ENCODE data around the gene CFAP77. TPM values are rescaled to one million over a fixed set of nuclear protein-coding genes. Genes with fewer than 3 reads are reported as not detected.

Gene CFAP77
- total RNA-seq, 1 donor from 2014 or later = not detected

DNA sequence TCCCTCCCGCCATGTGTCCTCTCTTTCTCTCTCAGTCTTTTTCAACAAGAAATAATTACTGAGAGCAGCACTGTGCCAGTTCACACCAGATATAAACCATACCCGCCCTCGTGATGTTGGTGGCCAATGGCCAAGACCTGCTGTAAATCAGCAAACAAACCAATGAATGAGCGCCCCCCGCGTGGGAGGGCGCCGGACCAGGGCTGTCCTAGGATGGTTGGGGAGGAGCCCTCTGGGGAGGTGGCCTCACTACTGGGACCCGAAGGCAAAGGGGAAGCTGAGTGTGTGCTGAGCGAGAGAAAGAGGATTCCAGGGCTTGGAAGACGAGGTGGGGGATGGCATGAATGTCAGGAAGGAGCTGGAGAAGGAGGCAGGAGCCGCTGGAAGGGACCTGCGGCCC, 121.2 kb downstream of the CFAP77 start:
- intact Hi-C loops (cut with DNase I) = no loop called here
- TF ChIP-seq, protein P1, sequence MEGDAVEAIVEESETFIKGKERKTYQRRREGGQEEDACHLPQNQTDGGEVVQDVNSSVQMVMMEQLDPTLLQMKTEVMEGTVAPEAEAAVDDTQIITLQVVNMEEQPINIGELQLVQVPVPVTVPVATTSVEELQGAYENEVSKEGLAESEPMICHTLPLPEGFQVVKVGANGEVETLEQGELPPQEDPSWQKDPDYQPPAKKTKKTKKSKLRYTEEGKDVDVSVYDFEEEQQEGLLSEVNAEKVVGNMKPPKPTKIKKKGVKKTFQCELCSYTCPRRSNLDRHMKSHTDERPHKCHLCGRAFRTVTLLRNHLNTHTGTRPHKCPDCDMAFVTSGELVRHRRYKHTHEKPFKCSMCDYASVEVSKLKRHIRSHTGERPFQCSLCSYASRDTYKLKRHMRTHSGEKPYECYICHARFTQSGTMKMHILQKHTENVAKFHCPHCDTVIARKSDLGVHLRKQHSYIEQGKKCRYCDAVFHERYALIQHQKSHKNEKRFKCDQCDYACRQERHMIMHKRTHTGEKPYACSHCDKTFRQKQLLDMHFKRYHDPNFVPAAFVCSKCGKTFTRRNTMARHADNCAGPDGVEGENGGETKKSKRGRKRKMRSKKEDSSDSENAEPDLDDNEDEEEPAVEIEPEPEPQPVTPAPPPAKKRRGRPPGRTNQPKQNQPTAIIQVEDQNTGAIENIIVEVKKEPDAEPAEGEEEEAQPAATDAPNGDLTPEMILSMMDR (IDR thresholded peaks at IDR 0.05) = no peak
- no peak for TF ChIP-seq POLR2AphosphoS5 (IDR thresholded peaks at IDR 0.05; ENCODE audit: insufficient read depth in 1 of 2, low read depth in 1 of 2)
- no peak for TF ChIP-seq POLR2A (IDR thresholded peaks at IDR 0.05)
- H3K4me3 ChIP-seq = no peak overlapping the region
- no peak overlapping the region for H3K27ac ChIP-seq
- no peaks in the 10 kb centered on the region for H3K9me3 ChIP-seq
- H3K27me3 ChIP-seq = no peaks in the 10 kb centered on the region
- no peak for DNase-seq (ENCODE audit: extremely low spot score in 2 of 2)
- H3K4me1 ChIP-seq = no peaks in the 10 kb centered on the region
- no peaks in the 10 kb centered on the region for H3K36me3 ChIP-seq

DNA sequence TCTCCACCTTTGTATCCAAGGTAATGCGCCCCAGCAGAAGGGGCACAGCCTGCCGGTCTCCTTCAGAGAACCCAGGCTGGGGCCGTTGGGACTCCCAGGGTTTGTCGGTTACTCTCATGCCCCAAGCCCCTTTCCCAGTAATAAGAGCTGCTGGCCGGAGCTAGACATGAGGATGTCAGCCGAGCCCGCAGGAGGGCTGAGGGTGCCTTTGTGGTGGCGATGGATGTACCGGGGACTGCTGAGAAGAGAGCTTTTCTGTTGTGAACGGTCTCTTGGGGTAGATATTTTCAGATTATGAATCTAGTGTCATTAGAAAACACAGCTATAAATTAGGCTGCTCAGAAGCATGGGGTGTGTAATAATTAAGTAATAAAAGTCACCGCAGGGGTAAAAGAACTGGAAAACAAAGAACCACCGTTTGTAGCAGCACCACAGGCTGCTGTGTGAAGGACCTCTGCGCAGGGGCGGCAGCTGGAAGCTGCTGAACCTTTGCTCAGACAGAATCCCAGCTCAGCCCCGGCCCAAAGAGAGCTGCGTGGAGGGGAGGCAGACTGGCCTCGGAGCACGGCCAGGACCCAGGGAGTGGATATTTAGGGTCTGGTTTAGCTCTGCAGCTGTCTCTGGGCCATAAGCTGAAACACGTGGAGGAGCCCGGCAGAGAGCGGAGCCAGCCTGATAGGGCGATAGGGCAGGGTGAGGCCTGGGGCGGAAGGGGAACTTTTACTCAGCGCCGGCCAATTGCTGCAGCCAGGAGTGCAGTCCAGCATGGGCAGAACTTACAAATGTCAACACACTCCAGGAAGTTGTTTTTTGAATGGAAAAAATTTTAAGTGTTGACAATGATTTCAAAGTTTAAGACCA, 121.9 kb downstream of the CFAP77 start:
- no peaks in the 10 kb centered on the region for H3K4me1 ChIP-seq
- intact Hi-C loops (cut with DNase I) = no loop called here
- no peak overlapping the region for H3K4me3 ChIP-seq
- DNase-seq (ENCODE audit: extremely low spot score in 2 of 2) = no peak
- H3K27ac ChIP-seq = no peak overlapping the region
- H3K27me3 ChIP-seq = no peaks in the 10 kb centered on the region
- TF ChIP-seq POLR2AphosphoS5 (IDR thresholded peaks at IDR 0.05; ENCODE audit: insufficient read depth in 1 of 2, low read depth in 1 of 2) (no peak), POLR2A (IDR thresholded peaks at IDR 0.05) (no peak)
- TF ChIP-seq, protein P1 (IDR thresholded peaks at IDR 0.05) = no peak
- H3K9me3 ChIP-seq = no peaks in the 10 kb centered on the region
- H3K36me3 ChIP-seq = no peaks in the 10 kb centered on the region

DNA sequence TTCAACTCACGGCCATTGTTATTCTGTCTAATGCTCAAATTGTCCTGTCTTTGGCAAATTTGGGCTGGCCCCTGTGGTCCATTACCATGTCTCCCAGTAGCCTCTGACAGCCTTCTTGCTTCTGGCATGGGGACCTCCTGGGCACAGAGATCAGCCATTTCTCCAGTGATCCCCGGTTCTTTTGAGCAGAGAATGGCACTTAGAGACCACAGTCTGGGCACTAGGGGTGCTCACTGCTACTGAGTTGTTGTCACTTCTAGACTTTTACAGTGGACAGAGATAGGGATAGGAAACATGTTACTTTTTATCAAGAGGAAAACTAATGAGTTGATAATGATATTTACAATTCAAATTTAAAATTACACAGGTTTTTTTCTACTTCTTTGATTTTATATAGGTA, 124.8 kb downstream of the CFAP77 start:
- Histone ChIP-seq H3K36me3 (no peaks in the 10 kb centered on the region), H3K4me3 (no peak overlapping the region), H3K27ac (no peak overlapping the region), H3K9me3 (no peaks in the 10 kb centered on the region), H3K4me1 (no peaks in the 10 kb centered on the region), H3K27me3 (no peaks in the 10 kb centered on the region)
- TF ChIP-seq POLR2A (IDR thresholded peaks at IDR 0.05) (no peak), POLR2AphosphoS5 (IDR thresholded peaks at IDR 0.05; ENCODE audit: insufficient read depth in 1 of 2, low read depth in 1 of 2) (no peak)
- TF ChIP-seq, protein P1 (IDR thresholded peaks at IDR 0.05) = no peak
- no peak for DNase-seq (ENCODE audit: extremely low spot score in 2 of 2)
- intact Hi-C loops (cut with DNase I) = no loop called here

DNA sequence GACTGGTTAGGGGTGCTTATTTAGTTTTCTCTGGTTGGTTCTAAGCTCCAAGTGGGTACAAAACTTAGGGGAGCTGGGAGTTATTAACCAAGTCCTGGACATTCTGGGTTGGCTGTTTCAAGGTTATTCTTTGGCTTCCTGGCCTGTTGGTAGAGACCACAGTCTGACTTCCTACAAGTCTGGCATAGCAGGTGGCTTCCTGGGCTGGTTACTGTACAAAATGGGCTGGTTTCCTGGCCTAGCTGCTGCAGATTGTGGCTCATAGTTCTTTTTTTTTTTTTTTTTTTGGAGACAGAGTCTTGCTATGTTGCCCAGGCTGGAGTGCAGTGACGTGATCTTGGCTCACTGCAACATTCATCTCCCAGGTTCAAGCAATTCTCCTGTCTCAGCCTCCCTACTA, 126.1 kb downstream of the CFAP77 start:
- Histone ChIP-seq H3K27ac (no peak overlapping the region), H3K36me3 (no peaks in the 10 kb centered on the region), H3K4me1 (no peaks in the 10 kb centered on the region), H3K4me3 (no peak overlapping the region), H3K9me3 (no peaks in the 10 kb centered on the region), H3K27me3 (no peaks in the 10 kb centered on the region)
- no peak for DNase-seq (ENCODE audit: extremely low spot score in 2 of 2)
- TF ChIP-seq, protein P1 (IDR thresholded peaks at IDR 0.05) = no peak
- TF ChIP-seq POLR2A (IDR thresholded peaks at IDR 0.05) (no peak), POLR2AphosphoS5 (IDR thresholded peaks at IDR 0.05; ENCODE audit: insufficient read depth in 1 of 2, low read depth in 1 of 2) (no peak)
- intact Hi-C loops (cut with DNase I) = no loop called here

DNA sequence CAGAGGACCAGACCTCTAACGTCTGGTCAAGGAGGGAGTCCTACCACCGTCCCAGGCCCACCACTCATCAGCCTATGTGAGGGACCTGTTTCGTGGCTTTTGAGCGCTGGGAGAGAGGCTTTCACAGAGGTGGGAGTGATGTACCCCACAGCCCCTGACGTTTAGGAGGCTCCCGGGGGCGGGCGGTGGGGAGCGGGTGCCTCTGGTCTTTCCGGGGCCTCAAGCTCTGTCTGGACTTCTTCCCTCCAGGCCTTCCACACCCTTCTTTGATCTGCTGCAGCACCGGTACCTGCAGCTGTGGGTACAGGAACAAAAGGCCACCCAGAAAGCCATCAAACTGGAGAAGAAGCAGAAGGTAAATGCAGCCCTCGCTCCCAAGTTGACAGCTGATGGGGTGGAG, 127.3 kb downstream of the CFAP77 start:
- Histone ChIP-seq H3K4me3 (no peak overlapping the region), H3K9me3 (no peaks in the 10 kb centered on the region), H3K36me3 (no peaks in the 10 kb centered on the region), H3K27me3 (no peaks in the 10 kb centered on the region), H3K27ac (no peak overlapping the region), H3K4me1 (no peaks in the 10 kb centered on the region)
- DNase-seq (ENCODE audit: extremely low spot score in 2 of 2) = no peak
- intact Hi-C loops (cut with DNase I) = no loop called here
- TF ChIP-seq, protein P1 (IDR thresholded peaks at IDR 0.05) = no peak
- TF ChIP-seq POLR2A (IDR thresholded peaks at IDR 0.05) (no peak), POLR2AphosphoS5 (IDR thresholded peaks at IDR 0.05; ENCODE audit: insufficient read depth in 1 of 2, low read depth in 1 of 2) (no peak)
